GM20000 (cell line): ENCODE results near the gene CHST15.

Experiments used
- DNase-seq: peaks from one replicate; pipeline ENCODE4 v3.0.0; 2012; ENCODE audit warnings: low spot score
- CTCF ChIP-seq: IDR thresholded peaks from 2 replicates; pipeline ENCODE4 v1.5.1; 2012; ENCODE audit warnings: mild to moderate bottlenecking, control low read depth; ENCODE audit errors: extremely low read depth, missing control alignments

CHST15 gene

DNA sequence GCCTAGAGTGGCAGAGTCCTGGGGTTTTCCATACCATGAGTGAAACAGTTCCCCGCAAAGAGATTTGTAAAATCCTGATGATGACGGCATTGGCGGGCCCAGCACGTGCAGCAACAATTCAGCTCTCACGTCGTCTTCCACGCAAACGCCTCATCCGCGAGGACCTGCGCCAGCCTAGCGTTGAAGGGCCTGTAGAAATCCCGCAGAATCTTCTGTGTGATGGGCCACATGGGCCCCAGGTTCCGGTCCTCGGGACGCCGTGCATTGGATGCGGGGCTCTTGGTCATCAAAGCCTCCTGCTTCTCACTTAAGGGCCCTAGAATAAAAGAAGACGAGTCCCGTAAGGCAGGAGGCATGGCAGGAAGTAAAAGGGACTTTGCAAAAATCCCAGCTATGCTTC is 83.4 kb downstream of the CHST15 start:
- TF ChIP-seq CTCF = no peak
- DNase-seq = no peak

DNA sequence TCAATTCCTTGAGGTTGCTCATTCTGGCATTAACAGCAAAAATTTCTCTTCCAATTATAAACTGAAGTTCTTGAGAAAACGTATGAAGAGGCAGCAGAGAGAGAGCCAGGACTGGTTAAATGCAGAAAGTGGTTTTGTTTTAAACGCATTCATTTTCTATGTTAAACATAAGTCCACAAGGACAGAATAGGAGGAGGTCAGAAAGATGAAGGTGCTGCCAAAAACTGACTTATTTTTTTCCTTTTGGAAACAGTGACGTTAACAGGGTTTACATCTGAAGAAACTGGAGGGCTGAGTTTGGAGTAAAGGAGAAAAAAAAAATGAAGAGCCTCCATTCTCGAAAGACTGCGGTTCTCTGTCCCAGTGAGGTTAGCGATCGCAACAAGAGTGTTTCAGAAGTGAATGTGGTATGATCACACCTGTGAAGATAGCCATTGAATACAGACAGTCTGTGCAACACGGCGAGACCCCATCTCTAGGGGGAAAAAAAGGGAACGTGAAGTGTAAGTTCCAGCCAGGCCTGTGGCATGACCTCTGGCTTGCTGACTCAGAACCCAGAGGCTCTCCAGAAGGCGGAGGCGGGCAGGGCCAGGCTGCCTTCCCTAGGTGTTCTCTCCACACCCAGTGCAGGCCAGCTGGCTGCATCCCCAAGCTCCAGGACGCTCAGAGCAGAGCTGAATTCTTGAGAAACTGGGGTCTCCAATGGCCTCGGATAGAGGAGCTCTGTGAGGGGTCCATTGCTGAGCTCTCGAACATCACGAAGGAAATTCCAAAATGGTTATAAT is 84.0 kb downstream of the CHST15 start:
- TF ChIP-seq CTCF = no peak
- DNase-seq = no peak

- no peak for DNase-seq
- TF ChIP-seq CTCF = no peak
These were observed 84.7 kb downstream of the CHST15 start for GRCh38 chr10:124008681-124009080.

- no peak for TF ChIP-seq CTCF
- DNase-seq = no peak
These were observed 85.2 kb downstream of the CHST15 start for GRCh38 chr10:124008187-124008586.

DNA sequence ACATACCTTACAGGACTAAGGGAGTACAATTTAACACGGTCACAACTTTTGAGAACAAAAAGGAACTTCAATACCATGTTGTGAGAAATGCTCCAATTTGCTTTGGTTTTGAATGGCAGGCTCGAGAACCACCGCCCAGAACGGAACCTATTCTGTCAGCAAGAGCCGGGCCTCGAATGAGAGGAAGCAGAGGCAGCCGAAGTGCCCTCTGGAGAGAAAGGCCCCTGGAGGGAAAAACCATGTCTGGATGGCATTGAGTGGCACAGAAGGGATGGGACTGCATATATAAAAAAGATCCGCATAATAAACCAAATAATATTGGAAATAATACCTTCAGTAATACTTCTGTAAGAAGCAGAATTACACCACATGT is 85.6 kb downstream of the CHST15 start:
- no peak for TF ChIP-seq CTCF
- no peak for DNase-seq

DNA sequence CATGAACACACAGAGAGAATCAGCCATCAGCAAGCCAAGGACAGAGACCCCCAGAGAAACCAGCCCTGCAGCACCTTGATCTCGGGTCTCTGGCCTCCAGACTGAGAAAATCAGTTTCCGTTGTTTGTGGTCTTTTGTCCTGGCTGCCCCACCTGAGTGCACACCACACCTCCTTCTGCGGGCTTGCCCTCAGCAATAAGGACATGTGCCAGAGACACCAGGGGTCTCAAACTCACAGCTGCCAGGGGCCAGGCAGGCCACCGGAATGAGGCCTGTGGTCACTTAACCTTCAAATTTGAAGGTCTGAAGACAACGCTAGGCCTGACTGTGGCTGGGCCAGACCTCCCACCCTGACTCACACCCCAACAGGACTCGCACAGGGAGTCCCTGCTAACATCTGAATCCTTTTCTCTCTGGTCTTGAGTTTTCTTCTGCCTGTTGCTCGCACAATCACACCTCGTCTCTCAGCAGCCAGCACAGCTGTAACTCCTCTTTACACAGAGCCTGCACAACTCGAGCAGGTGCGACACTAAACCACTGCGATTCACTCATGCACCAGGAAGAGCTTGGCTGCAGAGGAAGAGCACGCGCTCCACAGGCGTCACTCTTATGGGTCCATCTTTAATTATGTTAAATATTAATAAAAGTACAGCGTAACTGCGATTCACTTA is 86.2 kb downstream of the CHST15 start:
- TF ChIP-seq CTCF = no peak
- DNase-seq = no peak

DNA sequence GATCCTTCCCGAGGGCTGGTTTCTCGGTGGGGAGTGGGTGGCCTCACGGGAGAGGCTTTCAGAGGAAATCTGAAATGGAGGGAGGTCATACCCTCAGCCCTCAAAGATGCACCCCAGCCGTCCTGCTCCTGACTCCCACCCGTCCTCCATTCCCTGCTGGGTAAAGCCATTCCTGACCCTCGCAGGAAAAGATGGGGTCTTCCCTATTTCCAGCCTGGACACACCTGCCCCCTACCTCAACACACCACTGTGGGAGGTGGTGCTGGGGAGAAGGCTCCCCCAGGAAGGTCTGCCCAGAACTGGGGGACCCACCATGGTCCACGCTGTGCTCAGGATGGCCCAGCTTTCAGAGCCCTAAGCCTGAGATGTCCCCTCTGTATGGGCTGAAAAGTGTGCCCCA is 86.9 kb downstream of the CHST15 start:
- TF ChIP-seq CTCF = no peak
- DNase-seq = no peak
